ENCODE data around the gene RASL12.
A peak's percentile ranks its signal among the peaks of the same experiment; 100 is the strongest.

RASL12 gene

DNA sequence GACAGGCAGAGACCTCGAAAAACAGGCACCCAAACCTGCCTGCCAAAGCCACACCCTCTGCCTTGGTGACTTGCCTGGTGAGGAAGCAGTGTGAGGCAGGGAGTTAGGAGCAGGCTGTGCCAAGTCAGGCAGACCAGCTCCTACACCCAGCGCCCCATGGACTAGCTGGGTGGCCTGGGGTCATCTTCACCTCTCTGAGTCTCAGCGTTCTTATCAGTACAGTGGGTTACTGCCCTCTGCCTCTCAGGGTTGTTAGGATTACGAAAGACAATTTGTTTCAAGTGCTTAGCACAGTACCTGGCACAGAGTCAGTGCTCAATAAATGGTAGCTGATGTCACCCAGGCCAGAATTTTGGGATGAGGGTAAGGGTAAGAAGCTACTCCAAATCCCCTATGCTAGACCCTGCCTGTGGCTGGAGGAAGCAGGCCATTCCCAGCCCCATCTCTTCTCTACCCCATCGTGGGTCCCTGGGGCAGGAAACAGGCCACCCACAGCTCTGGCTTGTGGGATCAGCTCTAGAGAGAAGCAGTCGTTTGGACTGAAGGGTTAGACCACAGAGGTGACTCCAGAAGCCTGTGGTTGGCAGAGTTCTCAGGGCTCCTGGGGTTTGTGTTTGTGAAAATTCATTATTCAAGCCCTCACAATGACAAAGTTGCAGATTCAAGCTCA lies 12.5 kb downstream of the RASL12 start:
- no peak for DNase-seq (ENCODE audit: low read depth)

DNA sequence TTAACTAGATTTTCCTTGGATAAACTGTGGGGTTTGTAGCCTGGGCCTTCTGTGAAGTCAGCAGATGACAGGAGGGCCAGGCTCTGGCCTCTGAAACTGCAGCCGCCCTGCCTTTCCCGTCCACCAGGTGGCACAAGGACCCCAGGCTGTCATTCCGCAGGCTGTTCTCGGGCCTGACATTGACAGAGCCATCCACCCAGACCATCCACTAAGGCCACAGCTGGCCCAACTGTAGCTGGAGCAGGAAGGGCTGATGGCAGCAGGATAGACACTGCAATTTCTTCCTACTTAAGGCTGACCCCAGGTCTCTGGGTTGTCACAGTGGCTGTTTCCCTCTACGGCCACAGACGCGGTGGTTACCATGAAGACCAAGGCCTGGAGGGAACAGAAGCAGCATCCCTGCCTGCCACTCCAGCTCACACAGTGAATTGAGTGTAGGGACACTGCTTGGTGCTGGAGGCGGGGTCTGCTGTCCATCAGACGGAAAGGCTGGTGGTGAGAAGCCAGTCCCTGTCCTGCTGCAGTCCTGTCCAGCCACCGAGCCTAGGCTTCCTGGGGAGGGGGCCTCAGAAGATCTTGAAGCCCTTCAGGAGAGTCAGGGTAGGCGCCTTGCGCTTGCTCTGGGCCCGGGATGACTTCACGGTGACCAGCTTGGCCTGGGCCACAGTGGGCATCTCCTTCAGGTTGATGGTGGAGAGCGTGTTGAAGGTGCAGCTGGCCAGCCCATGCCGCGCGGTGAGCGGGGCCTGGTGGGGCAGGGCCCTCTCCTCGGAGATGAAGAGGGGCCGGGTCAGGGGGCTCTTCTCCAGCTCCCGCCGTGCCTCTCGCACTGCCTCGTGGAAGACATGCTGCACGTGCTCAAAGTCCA lies 13.2 kb downstream of the RASL12 start:
- no peak for DNase-seq (ENCODE audit: low read depth)

DNA sequence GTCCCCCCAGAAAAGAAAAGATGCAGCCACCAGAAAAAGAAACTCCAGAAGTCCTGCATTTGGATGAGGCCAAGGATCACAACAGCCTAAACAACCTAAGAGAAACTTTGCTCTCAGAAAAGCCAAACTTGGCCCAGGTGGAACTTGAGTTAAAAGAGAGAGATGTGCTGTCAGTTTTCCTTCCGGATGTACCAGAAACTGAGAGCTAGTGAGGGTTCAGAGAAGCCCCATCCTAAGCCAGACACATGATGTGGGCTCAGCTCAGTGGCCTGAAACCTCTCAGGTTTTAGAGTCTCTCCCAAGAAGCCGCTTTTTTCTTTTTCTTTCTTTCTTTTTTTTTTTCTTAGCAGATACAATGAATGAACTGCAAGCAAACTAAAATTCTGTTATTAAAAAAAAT lies 14.8 kb downstream of the RASL12 start:
- no peak for DNase-seq (ENCODE audit: low read depth)

DNA sequence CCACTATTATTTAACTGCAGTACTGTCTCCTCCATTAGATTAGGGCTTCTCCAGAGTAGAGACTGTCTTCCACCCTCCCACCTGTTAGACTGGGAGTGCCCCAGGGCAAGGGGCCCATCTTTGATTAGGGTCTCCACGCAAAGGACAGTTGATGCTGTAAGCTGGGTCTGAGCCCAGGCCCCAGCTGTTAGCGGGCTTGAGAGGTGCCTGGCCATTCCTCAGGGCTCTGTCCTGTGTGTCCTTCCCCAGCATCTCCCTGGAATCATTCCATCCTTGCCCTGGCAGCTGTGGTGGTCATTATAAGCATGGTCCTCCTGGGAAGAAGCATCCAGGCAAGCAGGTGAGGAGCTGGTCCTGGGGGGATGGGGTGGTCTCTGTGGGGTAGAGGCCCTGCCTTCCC lies 16.5 kb downstream of the RASL12 start:
- DNase-seq (ENCODE audit: low read depth) = no peak

DNA sequence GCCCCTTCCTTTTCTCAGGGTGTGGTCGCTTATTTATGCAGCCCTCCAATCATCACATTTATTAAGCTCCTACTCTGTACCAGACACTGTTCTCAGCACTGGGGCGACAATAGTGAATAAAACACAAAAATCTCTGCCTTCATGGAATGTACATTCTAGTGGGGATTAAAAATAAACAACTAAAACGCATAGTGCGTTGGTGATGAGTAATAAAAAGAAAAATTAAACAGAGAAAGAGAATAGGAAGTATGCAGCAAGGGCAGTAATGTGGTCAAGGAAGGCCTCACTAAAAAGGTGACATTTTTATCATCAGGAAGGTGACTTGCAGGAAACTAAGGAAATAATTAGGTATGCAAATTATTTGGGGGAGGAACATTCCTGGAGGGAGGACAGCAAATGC lies 17.5 kb downstream of the RASL12 start:
- no peak for DNase-seq (ENCODE audit: low read depth)

DNA sequence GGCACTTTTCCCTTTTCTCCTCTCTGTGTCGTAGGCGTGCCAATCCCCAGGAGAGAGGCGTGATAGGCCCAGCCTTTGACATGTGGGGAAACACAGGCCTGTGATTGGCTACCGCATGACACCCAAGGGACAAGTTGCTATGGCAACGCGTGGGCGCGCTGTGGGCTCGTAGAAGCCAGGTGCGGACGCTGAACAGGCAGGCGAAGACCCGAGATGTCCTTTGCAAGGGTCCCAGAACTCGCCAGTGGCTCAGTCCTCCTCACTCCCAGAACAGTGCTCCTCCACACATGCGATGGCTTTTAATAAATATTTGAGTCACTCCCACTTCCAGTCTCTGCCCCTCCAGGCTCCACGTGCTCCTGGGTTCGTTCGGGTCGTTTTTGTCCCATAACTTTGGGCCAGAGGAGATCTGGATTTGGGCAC lies 18.4 kb downstream of the RASL12 start:
- peak; percentile 85 for DNase-seq (ENCODE audit: low read depth)

DNA sequence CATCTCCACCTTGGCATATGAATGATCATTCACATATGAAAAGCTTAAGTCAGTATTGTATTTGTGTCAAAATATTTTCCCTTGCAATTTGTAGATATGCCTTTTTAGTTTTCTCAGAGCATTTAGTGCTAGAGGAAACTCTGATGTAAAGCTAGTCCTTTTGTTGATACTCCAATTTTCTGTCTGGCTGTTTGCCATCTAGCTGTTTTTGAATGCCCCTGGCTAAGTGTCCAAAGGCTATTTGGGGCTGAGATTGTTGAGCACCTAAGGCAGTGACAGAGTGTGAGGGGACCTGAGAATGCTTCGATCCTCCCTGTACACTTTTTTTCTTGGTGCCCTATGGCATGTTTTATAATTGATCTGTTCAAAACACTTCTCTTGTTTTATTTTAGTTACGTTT lies 19.6 kb downstream of the RASL12 start:
- DNase-seq (ENCODE audit: low read depth) = no peak

DNA sequence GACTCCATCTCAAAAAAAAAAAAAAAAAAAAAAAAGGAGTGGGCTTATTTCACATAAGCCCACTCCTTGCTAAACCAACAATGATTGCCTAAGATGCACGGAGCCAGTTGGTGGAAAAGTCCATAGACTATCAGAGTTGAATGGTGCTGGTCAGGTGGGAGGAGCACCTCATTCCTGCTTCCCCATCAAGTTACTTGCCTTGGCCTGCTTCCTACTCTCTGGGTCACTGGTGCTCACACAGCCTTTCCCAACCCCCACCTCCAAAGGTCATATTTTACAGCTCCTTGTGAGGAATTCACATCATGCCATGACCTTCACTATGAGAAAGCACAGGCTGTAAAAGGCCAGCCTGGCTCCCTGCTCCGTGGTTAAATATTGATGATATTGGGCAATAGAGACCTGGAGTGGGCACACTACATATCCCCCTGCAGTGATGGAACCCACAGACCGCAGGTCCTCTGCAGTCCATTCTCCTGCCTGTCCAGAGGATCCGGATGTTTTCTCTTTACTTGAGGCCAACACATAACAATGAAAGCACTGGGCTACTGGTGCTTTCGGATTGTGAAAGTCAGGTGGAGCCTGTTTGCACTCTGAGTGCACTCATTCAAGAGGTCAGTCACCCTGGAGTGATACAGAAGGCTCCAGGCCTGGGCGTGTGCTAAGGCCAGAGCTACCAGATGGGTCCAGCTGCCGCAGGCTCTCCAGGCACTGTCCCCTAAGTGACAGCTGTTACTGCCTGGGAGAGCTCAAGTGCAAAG lies 22.9 kb downstream of the RASL12 start, which contains the start of gene SLC51B:
TSS of gene SLC51B (plus strand) at position 664 of the 758 bp plus-strand sequence. CDS start 4,618 bp downstream, outside the sequence.
- DNase-seq (ENCODE audit: low read depth) = no peak

DNA sequence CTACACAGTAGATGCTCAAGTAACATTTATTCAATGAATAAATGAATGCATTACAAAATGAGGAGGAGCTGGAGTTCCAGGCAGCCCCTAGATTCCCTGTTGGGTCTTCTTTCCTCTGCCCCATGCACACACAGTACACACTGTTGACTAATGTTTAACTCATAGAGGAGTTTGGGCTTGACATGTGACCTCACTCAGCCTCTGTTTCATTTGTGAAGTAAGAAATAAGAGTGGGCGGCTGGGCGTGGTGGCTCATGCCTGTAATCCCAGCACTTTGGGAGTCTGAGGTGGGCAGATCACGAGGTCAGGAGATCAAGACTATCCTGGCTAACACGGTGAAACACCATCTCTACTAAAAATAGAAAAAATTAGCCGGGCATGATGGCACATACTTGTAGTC lies 23.6 kb downstream of the RASL12 start:
- DNase-seq (ENCODE audit: low read depth) = peak; percentile 39

DNA sequence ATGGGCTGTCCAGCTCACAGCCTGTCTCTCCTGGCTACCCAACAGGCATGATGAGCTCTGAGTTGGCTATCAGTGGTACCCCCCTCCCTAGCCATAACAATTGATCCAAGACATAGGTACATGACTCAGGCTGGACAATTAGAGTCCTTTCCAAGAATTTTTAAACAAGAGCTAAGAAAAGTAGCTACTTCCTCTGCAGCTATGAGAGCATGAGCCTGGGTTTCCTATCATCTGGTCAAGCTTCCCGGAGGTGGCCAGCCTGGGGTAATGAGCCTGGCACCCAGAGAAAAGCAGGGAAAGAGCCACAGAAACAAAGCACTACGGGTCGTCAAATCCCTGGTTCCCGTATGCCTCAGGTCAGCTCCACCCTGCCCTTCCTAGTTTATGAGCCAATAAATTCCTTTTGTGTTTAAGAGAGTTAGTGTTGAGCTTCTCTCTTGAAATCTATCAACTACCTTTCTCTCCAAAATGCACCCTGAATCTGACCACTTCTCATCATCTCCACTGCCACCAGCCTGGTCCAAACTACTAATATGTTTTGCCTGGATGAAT lies 24.9 kb downstream of the RASL12 start:
- no peak for DNase-seq (ENCODE audit: low read depth)

DNA sequence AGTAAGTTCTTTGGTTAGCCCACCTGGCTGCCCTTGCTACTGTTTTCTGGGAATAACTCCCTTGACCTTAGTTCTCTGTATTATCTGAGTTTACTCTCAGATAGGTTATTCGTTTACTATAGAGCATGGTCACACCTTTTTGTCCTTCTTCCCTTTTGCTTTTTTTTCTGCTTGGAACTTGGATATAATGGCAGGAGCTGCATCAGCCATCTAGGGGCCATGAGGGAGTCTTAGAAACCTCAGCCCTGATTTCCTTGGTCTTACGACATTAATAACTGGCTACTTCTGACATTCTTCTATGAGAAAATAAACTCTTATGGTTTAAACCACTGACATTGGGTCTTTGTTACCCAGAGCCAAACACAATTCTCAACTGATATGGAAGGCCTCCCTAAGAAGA lies 26.0 kb downstream of the RASL12 start:
- no peak for DNase-seq (ENCODE audit: low read depth)

DNA sequence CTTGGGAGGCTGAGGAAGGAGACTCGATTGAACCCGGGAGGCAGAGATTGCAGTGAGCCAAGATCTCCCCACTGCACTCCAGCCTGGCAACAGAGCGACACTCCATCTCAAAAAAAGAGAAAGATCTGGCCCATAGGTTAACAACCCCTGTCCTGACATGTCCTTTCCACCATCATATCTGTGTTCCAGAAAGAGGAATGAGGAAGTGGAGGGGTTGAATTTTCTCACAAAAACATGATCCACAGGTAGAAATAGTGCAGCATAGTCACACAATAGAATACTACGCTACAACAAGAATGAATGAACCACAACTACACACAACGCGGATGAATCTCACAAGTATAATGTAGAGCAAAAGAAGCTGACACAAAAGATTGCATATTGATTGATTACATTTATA lies 27.3 kb downstream of the RASL12 start:
- no peak for DNase-seq (ENCODE audit: low read depth)

DNA sequence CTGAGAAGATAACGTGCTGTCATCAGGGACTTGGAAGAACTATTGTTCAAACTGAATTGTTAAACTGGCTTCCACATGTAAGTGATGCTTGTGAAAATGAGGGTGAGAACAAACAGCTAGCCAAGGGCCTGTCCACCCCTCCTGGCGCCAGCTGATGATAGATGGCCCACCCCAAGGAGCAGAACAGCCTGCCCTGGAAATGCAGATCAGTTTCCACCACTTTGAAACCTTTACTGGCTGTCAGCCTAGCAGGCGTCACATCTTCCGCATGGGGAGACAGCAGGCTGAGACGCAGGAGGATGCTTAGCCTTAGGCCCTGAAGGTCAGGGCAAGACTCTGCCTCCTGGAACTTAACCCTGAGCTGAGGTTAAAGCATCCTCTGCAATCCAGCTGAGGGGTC lies 29.0 kb downstream of the RASL12 start:
- no peak for DNase-seq (ENCODE audit: low read depth)

DNA sequence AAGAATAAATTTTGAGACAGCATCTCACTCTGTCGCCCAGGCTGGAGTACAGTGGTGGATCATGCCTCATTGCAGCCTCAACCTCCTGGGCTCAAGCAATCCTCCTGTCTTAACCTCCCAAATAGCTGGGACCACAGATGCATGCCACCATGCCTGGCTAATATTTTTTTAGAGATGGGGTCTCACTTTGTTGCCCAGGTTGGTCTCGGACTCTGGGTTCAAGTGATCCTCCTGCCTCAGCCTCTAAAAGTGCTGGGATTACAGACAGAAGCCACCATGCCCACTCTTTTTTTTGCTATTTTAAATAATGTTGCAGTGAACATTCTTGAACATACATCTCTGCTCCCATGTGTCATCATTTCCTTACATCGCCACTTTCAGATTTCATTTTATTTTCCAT lies 29.4 kb downstream of the RASL12 start:
- DNase-seq (ENCODE audit: low read depth) = no peak

DNA sequence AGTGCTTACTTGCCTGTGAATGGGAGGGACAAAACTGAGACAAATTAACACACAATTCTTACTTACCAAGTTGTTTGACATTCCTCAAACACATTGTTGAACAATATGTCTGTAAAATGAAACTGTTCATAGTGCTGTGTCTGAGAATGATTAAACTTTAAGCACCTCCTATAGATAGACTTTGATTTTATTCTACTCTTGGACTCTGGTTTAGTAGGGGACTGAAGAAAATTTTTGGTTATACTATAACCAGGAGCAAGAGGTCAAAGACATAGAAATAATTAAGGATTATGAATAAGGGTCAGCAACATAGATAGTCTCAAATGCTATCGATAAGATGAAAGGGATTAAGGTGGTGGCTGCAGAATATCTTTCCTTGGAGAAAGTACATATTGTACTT lies 30.5 kb downstream of the RASL12 start:
- no peak for DNase-seq (ENCODE audit: low read depth)

DNA sequence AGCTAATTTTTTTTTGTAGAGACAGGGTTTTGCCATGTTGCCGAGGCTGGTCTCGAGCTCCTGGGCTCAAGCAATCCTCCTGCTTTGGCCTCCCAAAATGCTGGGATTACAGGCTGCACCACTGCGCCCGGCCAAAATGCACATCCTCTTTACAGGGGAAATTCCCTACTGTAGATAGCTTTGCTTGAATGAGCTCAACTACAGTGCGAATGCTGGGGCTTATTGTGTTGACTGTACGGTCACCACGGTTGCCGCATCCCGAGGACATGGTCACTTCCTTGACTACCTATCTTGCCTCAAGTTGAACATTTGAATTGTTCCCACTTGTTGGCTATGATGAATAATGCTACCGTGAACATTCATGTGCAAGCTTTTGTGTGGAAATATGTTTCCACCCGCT lies 33.1 kb downstream of the RASL12 start:
- DNase-seq (ENCODE audit: low read depth) = no peak

DNA sequence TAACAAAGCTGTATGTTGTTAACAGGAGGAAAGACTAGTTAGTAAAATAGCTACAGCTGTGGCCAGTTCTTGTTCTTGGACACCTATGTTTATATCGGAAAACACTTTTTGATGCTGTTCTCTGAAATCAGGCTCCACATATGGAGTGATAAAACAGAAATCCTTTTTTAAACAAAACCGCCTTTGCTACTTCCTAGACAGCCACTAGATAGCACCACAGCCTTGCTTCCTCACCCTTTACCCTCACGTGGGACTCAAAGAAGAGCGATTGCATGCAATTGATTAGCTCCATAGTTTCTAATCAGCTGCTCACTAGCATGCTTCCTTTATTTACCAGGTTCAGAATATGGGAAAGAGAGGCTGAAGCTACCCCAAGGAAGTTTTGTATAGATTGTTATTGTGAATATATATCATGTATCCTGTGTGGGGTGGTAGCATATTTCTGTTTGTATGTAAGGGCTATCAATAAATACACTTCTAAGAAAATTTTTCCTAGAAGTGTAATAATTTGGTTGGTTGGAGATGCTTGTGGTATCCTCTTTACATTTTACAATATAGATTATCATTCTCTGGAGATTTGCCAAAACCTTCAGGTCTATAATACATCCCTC lies 34.0 kb downstream of the RASL12 start:
- DNase-seq (ENCODE audit: low read depth) = peak; percentile 40

DNA sequence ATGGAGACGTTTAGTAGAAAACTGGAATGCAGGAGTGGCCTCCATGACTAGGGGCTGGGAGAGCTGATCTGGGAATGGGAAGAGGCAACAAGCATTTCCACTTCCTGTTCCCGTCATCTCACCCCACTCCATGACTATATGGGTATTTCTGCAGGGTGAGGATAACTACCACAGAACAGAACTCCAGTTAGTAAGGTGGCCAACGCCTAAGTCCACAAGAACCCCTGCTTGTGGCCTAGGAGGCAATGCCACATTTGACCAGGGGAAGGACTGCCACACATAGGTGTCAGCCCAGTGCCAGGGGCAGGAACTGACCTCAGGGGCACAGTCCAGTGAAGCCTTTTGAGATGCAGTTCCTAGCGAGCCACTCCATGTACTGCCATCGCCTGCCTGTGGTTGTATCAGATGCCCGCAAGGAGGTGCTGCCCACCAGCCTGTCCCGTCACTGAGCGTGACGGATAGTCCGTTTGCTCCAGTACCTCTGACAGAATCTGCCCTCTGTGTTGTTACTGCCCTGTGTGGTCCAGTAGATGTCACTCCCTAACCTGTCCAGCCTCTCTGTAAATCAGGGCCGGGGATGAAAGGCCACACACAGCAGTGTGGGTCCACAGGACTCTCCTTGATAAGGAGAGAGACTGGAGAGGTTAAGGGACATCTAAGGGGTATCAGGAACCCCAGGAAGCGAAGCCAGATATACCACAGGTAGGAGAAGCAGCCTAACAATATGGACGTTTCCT lies 34.8 kb downstream of the RASL12 start:
- peak; percentile 53 for DNase-seq (ENCODE audit: low read depth)

DNA sequence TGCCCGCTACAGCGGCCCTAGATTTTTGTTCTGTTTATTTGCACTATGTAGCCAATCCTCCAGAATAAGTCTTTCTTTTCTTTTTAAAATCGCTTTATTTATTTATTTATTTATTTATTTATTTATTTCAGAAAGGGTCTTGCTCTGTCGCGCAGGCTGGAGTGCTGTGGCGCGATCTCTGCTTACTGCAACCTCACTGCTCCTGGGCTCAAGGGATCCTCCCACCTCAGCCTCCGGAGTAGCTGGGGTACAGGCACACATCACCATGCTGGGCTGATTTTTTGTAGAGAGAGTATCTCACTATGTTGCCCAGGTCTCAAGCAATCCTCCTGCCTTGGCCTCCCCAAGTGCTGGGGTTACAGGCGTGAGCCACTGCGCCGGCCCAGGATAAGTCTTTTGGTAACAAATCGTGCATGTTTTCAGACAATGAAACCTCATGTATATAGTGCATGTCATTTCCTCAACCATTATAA lies 38.0 kb downstream of the RASL12 start:
- no peak for DNase-seq (ENCODE audit: low read depth)

DNA sequence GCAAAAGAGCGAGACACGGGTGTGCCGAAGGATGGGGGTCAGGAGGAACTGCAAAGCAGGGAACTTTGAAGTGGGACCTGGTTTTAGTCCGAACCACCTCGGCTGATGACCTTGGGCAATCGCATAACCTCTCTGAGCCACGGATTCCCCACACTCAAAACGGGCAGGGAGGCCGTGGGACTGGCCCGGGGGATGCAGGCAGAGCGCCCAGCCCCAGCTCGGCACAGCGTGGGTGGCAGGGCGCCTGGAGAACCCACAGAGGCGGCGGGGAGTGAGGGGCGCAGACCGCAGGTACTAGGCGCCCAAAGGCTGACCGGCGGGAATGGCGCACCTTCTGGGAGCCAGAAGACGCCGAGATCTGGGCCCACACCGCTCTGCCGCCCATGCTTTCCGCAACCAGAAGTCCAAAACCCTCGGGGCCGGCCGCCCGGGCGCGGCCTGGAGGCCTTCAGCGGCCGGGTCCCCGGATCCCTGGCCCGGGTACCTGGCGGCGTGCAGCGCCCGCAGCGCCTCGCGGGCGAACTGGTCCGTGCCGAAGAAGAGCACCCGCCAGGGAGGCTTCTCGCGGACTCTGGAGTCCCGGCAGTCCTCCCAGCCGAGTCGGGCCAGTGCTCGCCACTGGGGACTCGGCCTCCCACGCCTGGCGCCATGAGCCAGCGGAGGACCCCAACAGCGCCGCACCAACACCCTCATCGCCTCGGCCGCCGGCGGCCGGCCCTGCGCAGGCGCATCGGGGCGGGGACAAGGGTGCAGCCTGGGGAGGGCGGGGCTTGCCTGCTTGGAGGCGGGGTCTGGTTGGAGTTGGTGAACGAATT lies 38.7 kb downstream of the RASL12 start, which contains the start of gene MTFMT:
TSS of gene MTFMT (minus strand) at position 719 of the 815 bp plus-strand sequence. CDS start at position 693, 26 bp downstream.
- DNase-seq (ENCODE audit: low read depth) = peak; percentile 53
